B cell (primary cell): Measurements from ENCODE around the gene TLE3.

Experiments
- EZH2 ChIP-seq: IDR thresholded peaks from 2 replicates; pipeline ENCODE4 v1.6.1; 2012; ENCODE audit warnings: borderline replicate concordance, low read depth, mild to moderate bottlenecking, moderate library complexity, low read length; ENCODE audit not compliant: insufficient read depth, poor library complexity, severe bottlenecking
- TF ChIP-seq, protein P1 (sequence below): fragments of 200-600 bp; IDR thresholded peaks from one replicate; pipeline ENCODE4 v1.8.0; 2022; ENCODE audit warnings: antibody characterized with exemption, mild to moderate bottlenecking

DNA sequence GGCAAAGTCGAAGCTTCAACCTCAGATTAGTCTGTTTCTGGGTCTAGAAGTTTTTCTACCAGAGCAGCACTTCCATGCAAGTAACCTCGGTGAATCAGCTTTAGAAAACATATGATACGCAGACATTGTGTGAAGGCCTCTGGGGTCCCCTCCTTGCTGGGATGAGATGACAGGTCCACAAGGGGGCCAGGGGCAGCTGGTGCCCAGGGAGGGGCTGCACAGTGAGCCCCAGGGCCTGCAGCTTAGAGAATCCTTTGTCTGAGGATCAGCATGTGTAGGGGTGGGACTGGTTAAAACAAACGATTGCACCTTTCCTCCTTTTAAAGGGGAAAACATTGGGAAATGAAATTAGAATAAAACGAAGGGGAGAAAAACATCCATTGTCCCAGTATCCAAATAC lies 47.5 kb upstream of the TLE3 start:
- TF ChIP-seq, protein P1, sequence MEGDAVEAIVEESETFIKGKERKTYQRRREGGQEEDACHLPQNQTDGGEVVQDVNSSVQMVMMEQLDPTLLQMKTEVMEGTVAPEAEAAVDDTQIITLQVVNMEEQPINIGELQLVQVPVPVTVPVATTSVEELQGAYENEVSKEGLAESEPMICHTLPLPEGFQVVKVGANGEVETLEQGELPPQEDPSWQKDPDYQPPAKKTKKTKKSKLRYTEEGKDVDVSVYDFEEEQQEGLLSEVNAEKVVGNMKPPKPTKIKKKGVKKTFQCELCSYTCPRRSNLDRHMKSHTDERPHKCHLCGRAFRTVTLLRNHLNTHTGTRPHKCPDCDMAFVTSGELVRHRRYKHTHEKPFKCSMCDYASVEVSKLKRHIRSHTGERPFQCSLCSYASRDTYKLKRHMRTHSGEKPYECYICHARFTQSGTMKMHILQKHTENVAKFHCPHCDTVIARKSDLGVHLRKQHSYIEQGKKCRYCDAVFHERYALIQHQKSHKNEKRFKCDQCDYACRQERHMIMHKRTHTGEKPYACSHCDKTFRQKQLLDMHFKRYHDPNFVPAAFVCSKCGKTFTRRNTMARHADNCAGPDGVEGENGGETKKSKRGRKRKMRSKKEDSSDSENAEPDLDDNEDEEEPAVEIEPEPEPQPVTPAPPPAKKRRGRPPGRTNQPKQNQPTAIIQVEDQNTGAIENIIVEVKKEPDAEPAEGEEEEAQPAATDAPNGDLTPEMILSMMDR: no peak
- no peak for TF ChIP-seq EZH2
